ENCODE measurements around the gene PADI1. TPM values are rescaled to one million over a fixed set of nuclear protein-coding genes. Genes with fewer than 3 reads are reported as not detected.
A peak's percentile ranks its signal among the peaks of the same experiment; 100 is the strongest.

PADI1 gene
- total RNA-seq, 1 donor, result 0.43 TPM

DNA sequence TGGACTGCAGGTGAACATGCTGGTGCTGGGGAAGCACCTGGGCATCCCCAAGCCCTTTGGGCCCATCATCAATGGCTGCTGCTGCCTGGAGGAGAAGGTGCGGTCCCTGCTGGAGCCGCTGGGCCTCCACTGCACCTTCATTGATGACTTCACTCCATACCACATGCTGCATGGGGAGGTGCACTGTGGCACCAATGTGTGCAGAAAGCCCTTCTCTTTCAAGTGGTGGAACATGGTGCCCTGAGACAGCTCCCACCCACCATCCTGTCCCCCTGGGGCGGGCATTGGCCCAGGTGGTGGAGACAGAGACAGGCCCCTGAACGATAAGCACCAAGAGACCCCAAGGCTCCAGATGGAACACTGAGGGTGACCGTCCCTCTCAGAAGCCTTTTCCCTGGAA is 77.9 kb downstream of the PADI1 start:
- TF ChIP-seq CTCF (IDR thresholded peaks at IDR 0.05; ENCODE audit: insufficient read depth, low read depth, low read length), result no peak
- no peak for DNase-seq (ENCODE audit: low read depth)
- no peak overlapping the region for H3K4me3 ChIP-seq (ENCODE audit: low read depth, low read length)

DNA sequence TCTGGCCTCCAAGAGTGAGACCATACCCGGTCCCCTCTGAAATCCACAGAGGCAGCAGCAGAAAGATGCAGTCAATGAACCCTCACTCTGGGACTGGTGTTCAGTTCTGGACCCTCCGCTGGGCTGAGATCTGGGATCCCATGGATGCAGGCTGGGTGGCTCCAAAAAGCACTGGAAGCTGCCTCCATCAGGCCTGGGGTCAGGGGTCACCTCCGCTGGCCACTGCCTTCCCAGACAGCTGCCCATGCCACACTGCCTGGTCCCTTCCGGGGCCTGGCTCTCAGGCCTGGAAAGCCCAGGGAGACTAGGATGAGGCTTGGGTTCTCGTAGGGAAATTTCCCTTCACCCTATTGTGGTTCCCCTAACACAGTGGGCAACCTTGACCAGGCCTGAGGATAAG is 81.7 kb downstream of the PADI1 start:
- no peak for TF ChIP-seq CTCF (IDR thresholded peaks at IDR 0.05; ENCODE audit: insufficient read depth, low read depth, low read length)
- no peak overlapping the region for H3K4me3 ChIP-seq (ENCODE audit: low read depth, low read length)
- no peak for DNase-seq (ENCODE audit: low read depth)

DNA sequence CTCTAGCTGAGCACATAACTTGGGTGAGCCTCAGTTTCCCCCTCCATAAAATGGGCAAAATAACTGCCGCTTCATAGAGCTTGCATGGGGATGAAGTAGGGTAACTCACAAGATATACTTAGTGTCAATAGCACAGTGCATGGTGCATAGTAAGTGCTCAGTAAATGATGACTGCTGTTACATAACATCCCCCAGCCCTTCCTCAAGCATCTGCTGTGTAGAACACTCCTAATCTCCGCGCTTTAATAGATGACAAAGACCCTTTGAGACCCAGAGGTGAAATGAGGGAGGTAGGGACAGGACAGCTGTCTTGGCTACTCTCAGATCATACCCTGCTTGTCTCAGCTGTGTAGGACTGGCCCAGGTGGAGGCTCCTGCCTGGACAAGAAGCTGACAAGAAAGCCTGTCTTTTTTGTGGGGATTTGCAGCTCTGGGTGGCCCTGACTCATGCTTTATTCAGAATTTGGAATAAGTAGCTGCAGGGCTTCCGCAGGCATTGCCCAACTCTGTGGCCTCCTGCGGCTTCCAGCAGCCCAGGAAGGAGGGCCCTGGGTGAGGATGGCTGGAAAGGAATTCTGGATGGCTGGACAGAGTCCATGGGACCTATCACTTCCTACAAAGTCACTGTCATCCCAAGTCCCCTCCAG is 82.3 kb downstream of the PADI1 start:
- TF ChIP-seq CTCF (IDR thresholded peaks at IDR 0.05; ENCODE audit: insufficient read depth, low read depth, low read length), result no peak
- peak; percentile 46 for DNase-seq (ENCODE audit: low read depth)
- H3K4me3 ChIP-seq (ENCODE audit: low read depth, low read length), result no peak overlapping the region

DNA sequence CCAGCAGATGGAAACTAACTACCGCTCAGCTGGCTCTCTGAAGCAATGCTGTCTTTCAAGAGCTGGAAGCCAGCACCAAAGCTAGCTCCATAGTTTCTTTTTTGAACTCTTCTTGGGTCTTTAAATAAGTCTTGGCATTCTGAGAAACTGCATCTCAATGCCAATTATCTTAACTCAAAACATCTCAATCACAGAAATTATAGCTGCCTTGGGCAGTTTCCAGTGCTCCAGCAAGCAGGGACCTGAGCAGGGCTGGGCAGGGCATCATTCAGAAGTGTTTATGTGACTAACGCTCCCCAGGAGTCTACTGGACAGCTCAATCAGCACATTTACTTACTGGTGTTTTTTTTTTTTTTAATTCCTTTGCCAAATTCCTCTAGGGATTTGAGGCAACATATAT is 84.8 kb downstream of the PADI1 start:
- no peak overlapping the region for H3K4me3 ChIP-seq (ENCODE audit: low read depth, low read length)
- peak; percentile 4 for DNase-seq (ENCODE audit: low read depth)
- TF ChIP-seq CTCF (IDR thresholded peaks at IDR 0.05; ENCODE audit: insufficient read depth, low read depth, low read length), result no peak

DNA sequence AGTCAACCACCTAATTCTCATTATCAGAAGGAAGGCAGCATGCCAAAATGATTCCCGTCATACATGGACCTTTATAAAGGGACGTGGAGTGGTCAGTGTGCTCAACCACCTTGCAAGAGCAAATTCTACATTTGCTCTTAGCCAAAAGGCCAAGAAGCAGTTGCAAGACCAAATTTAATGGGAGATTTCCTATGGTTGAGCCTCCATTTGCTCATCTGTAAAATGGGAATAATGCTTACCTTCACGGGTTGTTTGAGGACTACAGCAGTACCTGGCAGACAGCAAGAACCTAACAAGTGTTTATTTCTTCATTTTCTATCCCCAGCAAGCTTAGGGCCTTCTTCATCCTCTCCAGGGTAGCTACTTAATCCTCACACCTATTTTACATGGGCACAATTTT is 85.6 kb downstream of the PADI1 start:
- no peak overlapping the region for H3K4me3 ChIP-seq (ENCODE audit: low read depth, low read length)
- DNase-seq (ENCODE audit: low read depth), result no peak

GRCh38 chr1:17292299-17293160 is 87.6 kb downstream of the PADI1 start:
- no peak overlapping the region for H3K4me3 ChIP-seq (ENCODE audit: low read depth, low read length)
- no peak for DNase-seq (ENCODE audit: low read depth)
- no peak for TF ChIP-seq CTCF (IDR thresholded peaks at IDR 0.05; ENCODE audit: insufficient read depth, low read depth, low read length)

More for the DNA sequence above, 85.6 kb downstream of the PADI1 start:
- no peak for TF ChIP-seq CTCF (IDR thresholded peaks at IDR 0.05; ENCODE audit: insufficient read depth, low read depth, low read length)
